CD14-positive monocyte (primary cell): ENCODE results near the gene RBPMS2. TPM values are rescaled to one million over a fixed set of nuclear protein-coding genes. Genes with fewer than 3 reads are reported as not detected.
A peak's percentile ranks its signal among the peaks of the same experiment; 100 is the strongest.

Experiments used
- DNase-seq, 3 donors: peaks; one replicate each; pipeline ENCODE4 v3.0.0-alpha.2; 2011 to 2022
- H2AFZ ChIP-seq: 2 replicates; pipeline ENCODE4 v1.6.0; 2012; ENCODE audit warnings: mild to moderate bottlenecking, low read depth, low read length, inconsistent platforms; ENCODE audit not compliant: insufficient read depth, poor library complexity, severe bottlenecking
- H3K27ac ChIP-seq, 2 donors: 1 replicate in 1 of 2; 2 replicates in 1 of 2; pipeline ENCODE4 v1.5.1; 2012 to 2013; ENCODE audit warnings: low read length in 2 of 2, control low read depth in 1 of 2, inconsistent platforms in 1 of 2, low read depth in 1 of 2, mild to moderate bottlenecking in 1 of 2
- H3K27me3 ChIP-seq, 2 donors: one replicate each; pipeline versions ENCODE4 v1.6.0 to v1.6.1; 2011 to 2013; ENCODE audit warnings: low read length in 2 of 2; ENCODE audit not compliant: control insufficient read depth in 2 of 2, insufficient read depth in 2 of 2
- H3K36me3 ChIP-seq, 2 donors: replicated peaks in 1 of 2; 1 replicate in 1 of 2; 2 replicates in 1 of 2; pipeline versions ENCODE4 v1.5.1 to v1.6.1; 2012 to 2013; ENCODE audit warnings: low read length in 2 of 2, control low read depth in 1 of 2, inconsistent platforms in 1 of 2, mild to moderate bottlenecking in 1 of 2; ENCODE audit not compliant: insufficient read depth in 2 of 2, control insufficient read depth in 1 of 2
- H3K4me1 ChIP-seq, 2 donors: 1 replicate in 1 of 2; 2 replicates in 1 of 2; pipeline versions ENCODE4 v1.5.1 to v1.6.1; 2012 to 2013; ENCODE audit warnings: low read length in 2 of 2, control low read depth in 1 of 2, inconsistent platforms in 1 of 2, mild to moderate bottlenecking in 1 of 2, moderate library complexity in 1 of 2; ENCODE audit not compliant: insufficient read depth in 2 of 2, control insufficient read depth in 1 of 2
- H3K4me2 ChIP-seq: replicated peaks from 2 replicates; pipeline ENCODE3; 2012; ENCODE audit warnings: low read length, moderate library complexity, mild to moderate bottlenecking; ENCODE audit not compliant: poor library complexity, severe bottlenecking; ENCODE audit errors: extremely low read depth
- H3K4me3 ChIP-seq, 3 experiments: fragments of 200-600 bp in 1 of 3; sonication (generic) in 1 of 3; replicated peaks in 1 of 3; 1 replicate in 2 of 3; 2 replicates in 1 of 3; pipeline ENCODE4 v1.5.1; 2011 to 2013; ENCODE audit warnings: low read length in 3 of 3, mild to moderate bottlenecking in 3 of 3, control low read depth in 2 of 3, low read depth in 2 of 3, inconsistent platforms in 1 of 3, moderate library complexity in 1 of 3
- H3K79me2 ChIP-seq: 2 replicates; pipeline ENCODE4 v1.6.0; 2012; ENCODE audit warnings: mild to moderate bottlenecking, control low read depth, inconsistent platforms, low read length, moderate library complexity; ENCODE audit not compliant: insufficient read depth
- H3K9ac ChIP-seq: 2 replicates; pipeline ENCODE4 v1.6.0; 2017; ENCODE audit warnings: low read length, mild to moderate bottlenecking; ENCODE audit not compliant: insufficient read depth, poor library complexity, severe bottlenecking
- H3K9me3 ChIP-seq, 2 donors: replicated peaks in 1 of 2; 1 replicate in 1 of 2; 2 replicates in 1 of 2; pipeline versions ENCODE4 v1.5.1 to v1.6.1; 2012 to 2013; ENCODE audit warnings: low read length in 2 of 2, control low read depth in 1 of 2; ENCODE audit not compliant: control insufficient read depth in 1 of 2, insufficient read depth in 1 of 2
- H4K20me1 ChIP-seq: 2 replicates; pipeline ENCODE4 v1.6.0; 2012; ENCODE audit warnings: mild to moderate bottlenecking, low read length, control low read depth, moderate library complexity; ENCODE audit not compliant: insufficient read depth
- H3K27ac Mint-ChIP-seq, 7 donors: one replicate each; pipeline ENCODE4 v1.8.0; 2020; ENCODE audit warnings: mild to moderate bottlenecking in 7 of 7, mixed read lengths in 7 of 7, moderate library complexity in 6 of 7, inconsistent platforms in 2 of 7
- H3K27me3 Mint-ChIP-seq, 3 donors: one replicate each; pipeline ENCODE4 v1.8.0; 2021 to 2022; ENCODE audit warnings: low read depth in 3 of 3, mild to moderate bottlenecking in 3 of 3, mixed read lengths in 3 of 3, moderate library complexity in 3 of 3, inconsistent platforms in 1 of 3
- H3K36me3 Mint-ChIP-seq, 2 donors: one replicate each; pipeline ENCODE4 v1.8.0; 2020; ENCODE audit warnings: mixed read lengths in 2 of 2, inconsistent platforms in 1 of 2, mild to moderate bottlenecking in 1 of 2
- H3K4me1 Mint-ChIP-seq: one replicate; pipeline ENCODE4 v1.8.0; 2020; ENCODE audit warnings: mild to moderate bottlenecking, mixed read lengths
- H3K4me3 Mint-ChIP-seq, 2 donors: one replicate each; pipeline ENCODE4 v1.8.0; 2020; ENCODE audit warnings: mild to moderate bottlenecking in 2 of 2, mixed read lengths in 2 of 2, moderate library complexity in 1 of 2
- H3K9me3 Mint-ChIP-seq, 7 donors: one replicate each; pipeline ENCODE4 v1.8.0; 2020 to 2022; ENCODE audit warnings: mixed read lengths in 7 of 7, mild to moderate bottlenecking in 6 of 7, moderate library complexity in 6 of 7, inconsistent platforms in 2 of 7
- WGBS: methylation state at CpG from one replicate; pipeline ENCODE4 v1.1.5; 2013; ENCODE audit warnings: missing lambda C conversion rate; ENCODE audit not compliant: insufficient coverage; 5-methylcytosine and 5-hydroxymethylcytosine counted together
- intact Hi-C, 2 donors: fragments of 100-400 bp; cut with micrococcal nuclease; formaldehyde crosslinking; loops; one replicate each; pipeline versions ENCODE4 v1.15.0 to v1.15.1; 2023
- polyA minus RNA-seq: library from RNA; depleted of rRNA, polyadenylated mRNA; stranded (reverse); fragments of >200 nt; gene quantifications from 2 replicates; pipeline ENCODE4 v1.2.3, GENCODE V29; 2012
- polyA plus RNA-seq, 3 donors: library from polyadenylated mRNA; depleted of rRNA in 1 of 3; unstranded in 2 of 3; stranded (reverse) in 1 of 3; fragments of 300-500 nt in 2 of 3; fragments of >200 nt in 1 of 3; fragmentation: Illumina TruSeq in 2 of 3; gene quantifications; 1 replicate in 2 of 3; 2 replicates in 1 of 3; pipeline ENCODE4 v1.2.3, GENCODE V29; 2012 to 2021
- total RNA-seq, 12 experiments: library from RNA in 1 of 12; stranded (reverse) in 1 of 12; fragments of 120-200 nt in 1 of 12; gene quantifications; one replicate each; pipeline ENCODE4 v1.2.4 and lab custom pipeline; 2013 to 2026; ENCODE audit warnings: mixed read lengths in 6 of 12, inconsistent platforms in 1 of 12
- TF ChIP-seq, protein P1 (sequence below): fragments of 200-600 bp; IDR thresholded peaks from one replicate; pipeline ENCODE4 v1.8.0; 2022; ENCODE audit warnings: antibody characterized with exemption, mild to moderate bottlenecking

Gene RBPMS2
- 0.02 TPM for total RNA-seq (2013)
- polyA plus RNA-seq (not detected), polyA minus RNA-seq (not detected in 2 replicates), total RNA-seq (lab: John Stamatoyannopoulos, UW) (0 to 0.35 (median 0) reads per million in 11 experiments)

- peak within 1 kb of the TSS; percentile 70 for H2AFZ ChIP-seq
Observed at GRCh38 chr15:64775551-64776401, at the start of gene RBPMS2. RBPMS2 (minus strand) TSS chr15:64775589; CDS start chr15:64775319, 270 bp downstream.

GRCh38 chr15:64824929-64825430 lies 49.6 kb upstream of the RBPMS2 start:
- DNase-seq, result no peak
- Mint-ChIP-seq H3K4me3 (peak overlapping the region; percentile 75 to 90), H3K36me3 (peaks cover 13 to 31% of the 10 kb centered on the region in 2 donors), H3K4me1 (peaks cover 32% of the 10 kb centered on the region), H3K27me3 (peaks cover 8 to 18% (median 17%) of the 10 kb centered on the region in 3 donors), H3K9me3 (peaks cover 0 to 3% (median 0%) of the 10 kb centered on the region in 7 donors), H3K27ac (no peak overlapping the region)
- Histone ChIP-seq H3K79me2 (no peaks in the 10 kb centered on the region), H3K27me3 (peaks cover 4 to 16% of the 10 kb centered on the region in 2 donors), H3K4me1 (peaks cover 24 to 29% of the 10 kb centered on the region in 2 donors), H3K4me3 (peak overlapping the region; percentile 32 to 75 (median 53)), H2AFZ (no peak overlapping the region), H3K9ac (no peak overlapping the region), H3K36me3 (peaks cover 12 to 13% of the 10 kb centered on the region in 2 donors), H3K27ac (no peak overlapping the region), H3K4me2 (peak overlapping the region; percentile 88), H3K9me3 (no peaks in the 10 kb centered on the region), H4K20me1 (peaks cover 6% of the 10 kb centered on the region)
- TF ChIP-seq, protein P1, sequence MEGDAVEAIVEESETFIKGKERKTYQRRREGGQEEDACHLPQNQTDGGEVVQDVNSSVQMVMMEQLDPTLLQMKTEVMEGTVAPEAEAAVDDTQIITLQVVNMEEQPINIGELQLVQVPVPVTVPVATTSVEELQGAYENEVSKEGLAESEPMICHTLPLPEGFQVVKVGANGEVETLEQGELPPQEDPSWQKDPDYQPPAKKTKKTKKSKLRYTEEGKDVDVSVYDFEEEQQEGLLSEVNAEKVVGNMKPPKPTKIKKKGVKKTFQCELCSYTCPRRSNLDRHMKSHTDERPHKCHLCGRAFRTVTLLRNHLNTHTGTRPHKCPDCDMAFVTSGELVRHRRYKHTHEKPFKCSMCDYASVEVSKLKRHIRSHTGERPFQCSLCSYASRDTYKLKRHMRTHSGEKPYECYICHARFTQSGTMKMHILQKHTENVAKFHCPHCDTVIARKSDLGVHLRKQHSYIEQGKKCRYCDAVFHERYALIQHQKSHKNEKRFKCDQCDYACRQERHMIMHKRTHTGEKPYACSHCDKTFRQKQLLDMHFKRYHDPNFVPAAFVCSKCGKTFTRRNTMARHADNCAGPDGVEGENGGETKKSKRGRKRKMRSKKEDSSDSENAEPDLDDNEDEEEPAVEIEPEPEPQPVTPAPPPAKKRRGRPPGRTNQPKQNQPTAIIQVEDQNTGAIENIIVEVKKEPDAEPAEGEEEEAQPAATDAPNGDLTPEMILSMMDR, result no peak
- intact Hi-C loops, result loop anchor here (2.0 to 10.0 kb wide), 3 partner anchors 16 to 130 kb away; partner anchors contain the start of gene PLEKHO2 (in 2 of the 2)
- WGBS, result 5% methylated on average over 11 of the region's 17 CpGs

More at GRCh38 chr15:64775551-64776401, at the start of gene RBPMS2:
- Mint-ChIP-seq H3K36me3 (peaks cover 4 to 6% of the 10 kb centered on the region in 2 donors), H3K9me3 (peaks cover 0 to 13% (median 5%) of the 10 kb centered on the region in 7 donors), H3K27me3 (peaks cover 66 to 85% (median 68%) of the 10 kb centered on the region in 3 donors), H3K4me3 (peak within 1 kb of the TSS; percentile 77 to 89), H3K27ac (peak within 1 kb of the TSS in 2 of 7 donors; percentile 8 to 74), H3K4me1 (peaks cover 5% of the 10 kb centered on the region)
- Histone ChIP-seq H3K4me3 (peak within 1 kb of the TSS in 1 of 3 experiments; percentile 66), H3K36me3 (no peaks in the 10 kb centered on the region), H4K20me1 (no peaks in the 10 kb centered on the region), H3K4me1 (peaks cover 2 to 14% of the 10 kb centered on the region in 2 donors), H3K27ac (no peak within 1 kb of the TSS), H3K4me2 (peak within 1 kb of the TSS; percentile 74), H3K79me2 (no peaks in the 10 kb centered on the region), H3K9ac (peak within 1 kb of the TSS; percentile 15), H3K9me3 (peaks cover 5 to 24% of the 10 kb centered on the region in 2 donors), H3K27me3 (peaks cover 40 to 65% of the 10 kb centered on the region in 2 donors)
- WGBS, result under 1% methylated on average over 69 of the region's 90 CpGs
- TF ChIP-seq, protein P1, result no peak
- no peak for DNase-seq
- intact Hi-C loops, result no loop called here
